HG03575 (cell line): Measurements from ENCODE around the gene B4GAT1.
"Not testable (repeated sequence)": the region's sequence is repeated elsewhere in the genome, so short reads cannot be mapped to it uniquely, and the experiment has no call there.

ENCODE experiments used
- ATAC-seq: cut with Tn5 transposase; IDR thresholded peaks from one replicate; pipeline ENCODE4 v1.9.1; 2021; ENCODE audit not compliant: unreplicated experiment, insufficient number of reproducible peaks, low FRiP score; ENCODE audit errors: extremely low read depth

The B4GAT1 gene

GRCh38 chr11:66327171-66328030 lies 20.0 kb downstream of the B4GAT1 start:
- ATAC-seq, result no peak

DNA sequence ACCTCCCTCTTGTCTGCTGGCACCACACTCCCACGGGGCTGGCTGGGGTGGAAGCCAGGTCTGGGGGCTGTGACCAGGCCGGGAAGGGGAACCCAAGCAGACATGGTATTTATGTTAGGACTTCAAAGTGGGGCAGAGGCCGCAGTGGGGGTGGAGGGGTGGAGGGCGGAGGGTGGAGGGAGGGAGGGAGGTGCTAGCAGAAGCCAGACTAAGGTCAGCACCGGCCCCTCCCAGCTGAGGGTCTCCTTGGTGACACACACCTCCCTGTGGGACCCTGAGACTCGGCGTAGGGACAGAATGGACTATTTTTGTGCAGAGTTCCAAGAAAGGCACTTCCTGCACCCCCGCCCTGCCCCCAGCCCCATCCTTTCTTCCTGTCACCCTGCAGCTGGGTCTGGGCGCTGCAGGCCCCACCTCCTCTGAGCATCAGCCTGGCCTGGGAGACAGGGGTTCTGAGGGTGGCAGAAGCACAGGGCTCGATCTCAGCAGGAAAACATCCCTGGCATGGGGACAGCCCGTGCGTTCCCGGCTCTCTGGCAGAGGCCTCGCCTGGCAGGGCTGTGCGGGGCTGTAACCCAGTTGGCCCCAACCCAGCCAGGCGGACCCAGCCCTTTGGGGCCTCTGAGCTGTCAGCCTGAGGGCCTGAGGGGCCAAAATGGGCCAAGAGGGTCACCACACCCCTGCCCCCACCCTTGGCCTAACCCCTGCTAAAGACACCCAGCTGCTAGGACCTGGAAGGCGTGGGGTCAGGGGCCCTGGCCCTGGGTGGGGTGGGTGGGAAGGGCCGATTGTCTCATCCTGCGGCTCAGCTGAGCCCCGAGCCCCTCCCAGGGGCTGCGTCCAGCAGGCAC lies 20.9 kb downstream of the B4GAT1 start:
- ATAC-seq, result no peak

DNA sequence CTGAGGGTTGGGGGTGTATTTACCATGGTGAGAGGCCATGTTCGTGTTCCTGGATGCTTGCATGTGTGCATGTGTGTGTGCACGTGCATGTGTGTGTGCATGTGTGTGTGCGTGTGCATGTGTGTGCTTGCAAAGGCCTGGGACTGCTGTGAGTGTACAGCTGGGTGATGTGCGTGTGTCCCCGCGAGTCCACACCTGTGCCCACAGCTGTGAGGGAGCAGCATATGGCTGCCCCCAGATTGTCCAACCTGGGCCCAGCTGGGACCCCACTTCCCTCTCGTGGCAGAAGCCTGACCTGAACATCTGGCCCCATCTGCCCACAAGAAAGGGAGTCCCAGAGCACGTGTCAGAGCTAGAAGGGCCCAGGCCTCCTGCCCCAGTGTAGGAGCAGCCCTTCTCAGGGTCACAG lies 22.2 kb downstream of the B4GAT1 start:
- ATAC-seq, result no peak

DNA sequence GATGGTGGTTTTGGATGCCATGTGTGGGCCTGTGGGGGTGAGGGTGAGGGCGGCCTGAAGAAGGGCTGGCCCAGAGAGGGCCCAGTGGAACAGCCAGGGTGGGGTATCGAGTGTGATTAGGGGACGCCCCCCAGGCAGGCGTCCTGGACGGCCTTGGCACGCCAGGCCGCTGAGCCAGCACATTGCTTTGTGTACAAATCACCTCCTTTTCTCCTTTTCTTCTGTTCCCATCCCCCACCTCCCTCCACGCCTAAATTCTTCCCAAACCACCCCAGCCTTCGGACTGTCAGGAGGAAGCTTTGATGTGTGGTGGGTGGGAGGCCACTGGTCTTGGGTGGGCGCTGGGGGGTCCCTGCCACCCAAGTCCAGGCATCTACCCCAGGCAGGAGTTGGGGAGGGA lies 22.8 kb downstream of the B4GAT1 start:
- no peak for ATAC-seq

DNA sequence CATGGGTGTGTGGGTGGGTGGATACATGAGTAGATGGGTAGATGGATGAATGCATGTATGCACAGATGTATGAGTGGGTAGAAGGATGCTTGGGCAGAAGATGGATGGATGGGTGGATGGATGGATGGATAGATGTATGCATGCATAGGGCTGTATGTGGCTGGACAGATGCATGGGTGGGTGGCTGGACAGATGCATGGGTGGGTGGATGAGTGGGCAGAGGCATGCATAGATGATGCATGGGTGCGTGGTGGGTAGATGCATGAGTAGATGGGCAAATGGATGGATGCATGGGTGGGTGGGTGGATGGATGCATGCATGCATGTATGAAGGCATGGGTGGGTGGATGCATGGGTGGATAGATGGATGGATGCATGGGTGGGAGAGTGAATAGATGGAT lies 23.7 kb downstream of the B4GAT1 start:
- ATAC-seq, result no peak

GRCh38 chr11:66322732-66323427 lies 24.5 kb downstream of the B4GAT1 start:
- no peak for ATAC-seq

DNA sequence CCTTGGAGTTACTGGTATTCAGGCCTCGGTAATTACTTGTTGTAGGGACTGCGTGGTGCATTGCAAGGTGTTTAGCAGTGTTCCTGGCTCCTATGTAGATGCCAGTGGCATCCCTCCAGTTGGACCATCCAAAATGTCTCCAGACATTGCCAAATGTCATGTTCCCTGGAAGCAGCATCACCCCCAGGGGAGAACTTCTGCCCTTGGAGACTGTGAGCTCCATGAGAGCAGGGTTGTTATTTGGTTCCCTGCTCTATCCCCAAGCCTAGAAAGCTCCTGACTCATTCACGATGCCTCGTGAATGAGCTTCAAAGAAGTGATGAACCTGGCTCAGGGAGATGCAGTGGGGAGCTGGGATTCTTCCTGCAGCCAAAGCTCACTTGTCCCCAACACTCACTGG lies 25.8 kb downstream of the B4GAT1 start:
- no peak for ATAC-seq

- ATAC-seq, result not testable (repeated sequence)
Measured at GRCh38 chr11:66320748-66321147, 26.7 kb downstream of the B4GAT1 start.

- not testable (repeated sequence) for ATAC-seq
Measured at GRCh38 chr11:66320289-66320688, 27.1 kb downstream of the B4GAT1 start.

DNA sequence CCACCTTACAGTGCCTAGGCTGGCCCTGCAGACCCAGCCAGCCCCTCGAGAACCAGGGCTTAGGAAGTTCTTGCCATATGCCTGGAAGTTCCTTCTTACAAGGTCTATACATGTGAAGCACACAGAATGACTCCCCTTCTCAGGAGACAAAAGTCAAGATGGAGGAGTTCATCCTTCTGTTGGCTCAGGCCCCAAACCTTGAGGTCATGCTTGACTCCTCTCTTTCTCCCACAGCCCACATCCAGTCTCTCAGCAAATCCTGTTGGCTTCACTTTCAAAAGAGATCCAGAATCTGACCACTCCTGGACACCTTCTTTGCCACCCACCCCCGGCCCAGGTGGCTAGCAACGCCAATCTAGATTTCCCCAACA lies 28.8 kb downstream of the B4GAT1 start:
- no peak for ATAC-seq

DNA sequence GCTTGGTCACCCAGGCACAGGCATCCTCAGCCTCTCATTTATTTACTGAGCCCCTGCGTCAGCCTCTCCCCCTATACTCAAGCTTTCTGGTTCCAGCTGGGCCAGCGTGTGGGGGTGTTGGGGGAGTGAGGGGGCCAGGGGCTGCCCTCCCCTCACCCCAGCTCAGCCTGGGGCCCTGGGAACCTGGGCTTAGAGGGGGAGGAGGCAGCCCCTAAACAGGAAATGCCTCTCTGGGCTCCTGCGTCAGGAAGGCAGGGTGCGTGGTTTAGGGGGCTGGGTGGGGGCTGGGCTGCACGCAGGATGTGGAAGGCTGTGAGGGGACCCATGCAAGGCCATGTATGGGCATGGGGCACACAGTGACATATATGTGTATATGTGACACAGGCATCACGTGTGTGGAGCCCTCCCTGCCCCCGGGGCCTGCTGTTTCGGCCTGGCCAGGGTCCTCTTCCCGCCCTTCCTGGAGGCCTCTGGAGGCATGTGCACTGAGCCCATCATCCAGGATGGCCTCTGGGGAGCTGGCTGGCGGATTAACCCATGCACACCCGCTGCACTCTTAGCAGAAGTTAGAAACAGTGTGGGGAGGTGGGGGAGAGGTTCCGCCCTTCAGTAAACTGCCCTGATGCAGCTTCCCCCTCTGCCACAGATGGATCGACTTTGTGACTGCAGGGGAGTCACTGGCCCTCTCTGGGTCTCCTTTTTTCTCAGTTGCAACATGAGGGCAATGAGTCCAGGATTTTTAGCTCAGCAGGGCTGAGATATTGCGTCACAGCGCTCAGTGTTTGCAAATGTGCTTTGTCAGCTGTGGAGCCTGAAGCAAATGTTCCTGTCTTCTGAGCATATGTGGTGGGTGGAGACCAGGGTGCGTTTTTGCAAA lies 29.5 kb downstream of the B4GAT1 start:
- no peak for ATAC-seq

- no peak for ATAC-seq
Measured at GRCh38 chr11:66317322-66317722, 30.1 kb downstream of the B4GAT1 start.

- no peak for ATAC-seq
Measured at GRCh38 chr11:66316849-66317251, 30.6 kb downstream of the B4GAT1 start, which contains the start of gene CD248. Gene CD248 (minus strand): TSS chr11:66317044. CDS start chr11:66317027, 17 bp downstream.

GRCh38 chr11:66315921-66316811 lies 31.3 kb downstream of the B4GAT1 start:
- ATAC-seq, result no peak

- no peak for ATAC-seq
Measured at GRCh38 chr11:66315498-66315885, 31.9 kb downstream of the B4GAT1 start.

GRCh38 chr11:66314561-66315497 lies 32.6 kb downstream of the B4GAT1 start:
- ATAC-seq, result no peak

- ATAC-seq, result no peak
Measured at GRCh38 chr11:66314186-66314501, 33.3 kb downstream of the B4GAT1 start.
